GM19193 (cell line): ENCODE measurements around the gene PGRMC2.

Source experiments
- POLR2A ChIP-seq: IDR thresholded peaks from 4 replicates; pipeline ENCODE4 v1.6.1; 2011; ENCODE audit not compliant: insufficient read depth, insufficient read length; ENCODE audit errors: extremely low read depth

Gene PGRMC2

DNA sequence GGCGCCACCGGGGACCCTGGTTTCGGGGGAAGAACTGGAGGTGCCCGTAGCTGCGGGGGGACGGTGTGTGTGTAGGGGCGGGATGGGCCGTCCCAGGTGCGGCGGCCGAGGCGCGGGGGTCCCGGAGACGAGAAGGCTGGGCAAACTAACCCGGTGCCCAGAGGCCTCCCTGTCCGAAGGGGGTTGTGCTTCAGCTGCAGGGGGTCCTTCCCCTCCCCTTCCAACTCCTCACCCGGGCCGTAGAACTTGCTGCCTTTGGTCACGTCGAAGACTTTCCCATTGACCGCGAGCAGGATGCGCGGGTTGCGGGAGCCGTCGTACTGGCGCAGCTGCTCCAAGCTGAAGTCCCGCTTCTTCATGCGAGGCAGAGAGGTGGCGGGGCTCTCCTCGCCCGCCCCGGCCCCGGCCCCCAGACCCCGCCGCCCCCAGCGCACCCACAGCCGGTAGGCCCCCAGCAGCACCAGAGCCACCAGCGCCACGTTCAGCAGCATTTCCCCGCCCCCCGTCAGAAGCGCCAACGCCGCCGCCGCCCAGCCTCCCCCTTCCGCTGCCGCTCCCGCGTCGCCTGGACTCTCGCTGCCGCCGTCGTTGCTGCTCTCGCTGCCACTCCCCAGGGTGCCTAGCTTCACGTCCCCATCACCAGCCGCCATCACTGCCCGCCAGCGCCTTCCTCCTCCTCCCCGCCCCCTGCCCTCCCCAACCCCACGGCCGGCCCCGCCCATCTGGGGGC is at the start of gene PGRMC2:
TSS of gene PGRMC2 (minus strand) at position 673 of the 730 bp plus-strand sequence. CDS start at position 650, 23 bp downstream.
- TF ChIP-seq POLR2A, result no peak

GRCh38 chr4:128335541-128335940 is 47.9 kb upstream of the PGRMC2 start:
- TF ChIP-seq POLR2A, result no peak

DNA sequence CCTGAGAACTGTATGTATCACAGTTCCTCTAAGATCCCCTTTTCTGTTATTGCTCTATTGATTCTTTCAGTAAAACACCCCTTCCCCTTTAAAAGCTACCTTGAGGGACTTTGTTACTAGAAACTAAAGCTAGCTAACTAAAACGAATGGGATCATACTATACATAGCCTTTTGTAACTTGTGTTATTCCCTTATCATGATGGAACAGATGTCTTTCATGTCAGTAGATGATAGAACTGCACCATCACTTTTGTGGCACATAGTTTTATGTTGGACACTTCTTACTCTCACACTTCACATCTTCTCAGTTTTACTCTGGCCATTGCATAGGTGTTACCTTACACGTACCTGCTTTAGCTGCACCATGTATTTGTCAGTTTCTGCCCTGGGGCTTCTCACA is 46.6 kb upstream of the PGRMC2 start:
- TF ChIP-seq POLR2A, result no peak

DNA sequence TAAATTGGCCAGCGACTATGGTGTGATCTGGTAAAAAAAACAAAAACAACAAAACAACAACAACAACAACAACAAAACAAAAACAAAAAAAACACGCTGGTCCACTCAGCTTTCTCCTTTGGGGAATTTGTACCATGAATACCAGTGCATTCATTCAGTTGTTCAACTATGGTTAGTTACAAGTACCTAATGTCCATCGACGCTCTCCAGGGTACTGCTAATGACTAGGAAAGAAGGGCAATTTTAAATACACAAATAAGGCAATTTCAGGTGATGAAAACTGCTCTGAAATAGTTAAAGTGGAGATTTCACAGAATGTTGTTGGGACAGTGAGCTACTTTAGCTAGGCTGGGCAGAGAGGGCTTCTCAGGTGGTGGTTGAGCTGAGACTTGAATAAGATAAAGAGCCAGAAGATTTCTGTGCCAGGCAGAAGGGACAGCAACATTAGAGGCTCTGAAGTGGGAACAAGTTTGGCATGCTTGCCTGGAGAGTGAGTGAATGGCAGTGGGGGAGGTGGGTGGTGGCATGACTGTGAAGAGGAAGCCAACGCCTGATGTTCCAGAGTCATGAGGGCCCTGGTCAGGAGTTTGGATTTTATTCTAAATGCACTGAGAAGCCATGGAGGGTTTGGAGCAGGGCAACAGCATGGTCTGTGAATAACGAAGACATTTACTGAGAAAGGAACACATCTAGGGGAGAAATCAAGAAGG is 45.9 kb upstream of the PGRMC2 start:
- no peak for TF ChIP-seq POLR2A

DNA sequence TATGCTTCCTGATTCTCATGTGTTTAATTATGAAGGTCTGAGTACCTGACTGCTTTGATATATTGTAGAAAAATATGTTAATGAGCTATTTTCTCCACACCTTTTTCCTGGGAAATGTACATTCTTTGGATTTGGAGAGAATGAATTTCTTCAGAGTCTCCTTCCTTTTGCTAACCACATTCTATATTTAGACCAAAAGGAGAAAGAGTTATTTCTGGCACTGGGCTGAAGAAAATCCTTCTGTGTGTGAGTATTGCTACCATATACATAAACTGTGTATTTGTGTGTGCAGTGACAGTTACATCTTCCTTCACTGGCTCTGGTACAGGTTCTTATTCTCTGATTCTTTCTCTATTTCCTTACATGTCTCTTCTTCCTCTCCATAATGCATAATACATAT is 44.5 kb upstream of the PGRMC2 start:
- TF ChIP-seq POLR2A, result no peak

DNA sequence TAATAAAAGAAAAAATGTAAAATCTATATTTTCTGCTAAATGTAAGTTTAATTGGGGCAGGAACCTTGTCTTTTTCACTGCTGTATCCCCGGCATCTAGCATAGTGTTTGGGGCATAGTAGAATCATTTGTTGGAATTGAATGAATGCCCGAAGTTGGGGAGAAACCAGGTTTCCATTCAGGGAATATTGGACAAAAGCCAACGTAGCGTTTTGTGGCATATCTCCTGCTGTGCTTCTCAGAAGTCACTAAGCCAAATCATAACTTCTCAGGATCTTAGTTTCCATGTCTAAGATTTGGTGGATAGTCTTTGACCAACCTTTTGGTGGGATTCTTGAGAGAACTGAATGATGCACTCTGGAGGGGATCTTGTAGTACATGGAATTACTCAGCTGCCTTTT is 42.0 kb upstream of the PGRMC2 start:
- no peak for TF ChIP-seq POLR2A

GRCh38 chr4:128328106-128328505 is 40.5 kb upstream of the PGRMC2 start:
- no peak for TF ChIP-seq POLR2A

DNA sequence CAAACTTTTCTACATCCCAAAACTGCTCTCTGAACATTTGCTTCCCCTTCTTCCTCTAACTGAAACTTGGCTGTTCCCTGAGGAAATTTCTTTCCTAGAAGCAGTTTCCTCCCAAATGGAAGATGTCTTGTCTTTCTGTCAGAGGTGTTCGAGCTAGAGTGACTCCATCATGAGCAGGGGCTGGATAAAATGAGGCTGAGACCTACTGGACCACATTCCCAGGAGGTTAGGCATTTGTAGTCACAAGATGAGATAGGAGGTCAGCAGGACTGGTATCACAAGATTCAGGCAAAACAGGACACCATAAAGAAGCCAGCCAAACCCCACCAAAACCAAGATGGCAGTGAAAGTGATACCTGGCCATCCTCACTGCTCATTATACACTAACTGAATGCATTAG is 35.8 kb upstream of the PGRMC2 start:
- TF ChIP-seq POLR2A, result no peak

GRCh38 chr4:128322986-128323385 is 35.4 kb upstream of the PGRMC2 start:
- TF ChIP-seq POLR2A, result no peak

GRCh38 chr4:128322311-128322710 is 34.7 kb upstream of the PGRMC2 start:
- no peak for TF ChIP-seq POLR2A

DNA sequence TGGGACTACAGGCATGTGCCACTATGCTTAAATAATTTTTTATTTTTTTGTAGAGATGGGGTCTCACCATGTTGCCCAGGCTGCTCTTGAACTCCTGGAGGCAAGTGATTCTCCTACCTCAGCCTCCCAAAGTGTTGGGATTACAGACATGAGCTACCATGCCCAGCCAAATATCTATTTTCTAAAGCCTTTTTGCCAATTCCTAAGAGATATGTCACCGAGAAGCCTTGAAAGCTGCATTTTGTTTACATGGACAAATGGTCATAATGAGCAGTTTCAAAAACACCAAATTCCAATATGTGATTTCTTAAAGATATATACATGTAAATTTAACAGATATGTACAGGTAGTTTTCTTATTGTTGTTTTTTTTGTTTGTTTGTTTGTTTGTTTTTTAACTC is 33.0 kb upstream of the PGRMC2 start:
- no peak for TF ChIP-seq POLR2A

- no peak for TF ChIP-seq POLR2A
These were observed 28.3 kb upstream of the PGRMC2 start for GRCh38 chr4:128315756-128316520.

- TF ChIP-seq POLR2A, result no peak
These were observed 24.2 kb upstream of the PGRMC2 start for GRCh38 chr4:128311659-128312403.

GRCh38 chr4:128310266-128310697 is 22.7 kb upstream of the PGRMC2 start:
- no peak for TF ChIP-seq POLR2A

DNA sequence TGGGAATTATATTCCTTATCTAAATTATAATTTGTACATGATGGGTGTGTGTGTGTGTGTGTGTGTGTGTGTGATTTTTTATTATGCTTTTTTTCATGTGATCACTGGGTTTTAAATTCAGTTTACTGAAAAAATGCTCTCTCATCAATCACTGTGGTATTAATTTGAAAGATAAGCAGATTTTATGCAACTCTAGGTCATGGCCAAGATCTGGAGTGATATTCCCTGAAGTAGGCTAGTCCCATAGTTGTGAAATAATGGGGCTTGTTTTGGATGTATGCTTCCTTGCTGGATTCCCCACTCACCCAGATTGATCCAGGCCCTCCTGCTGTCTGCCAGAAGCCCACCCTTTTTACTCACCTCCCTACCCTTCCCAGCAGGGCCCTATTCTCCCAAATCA is 22.0 kb upstream of the PGRMC2 start:
- no peak for TF ChIP-seq POLR2A

DNA sequence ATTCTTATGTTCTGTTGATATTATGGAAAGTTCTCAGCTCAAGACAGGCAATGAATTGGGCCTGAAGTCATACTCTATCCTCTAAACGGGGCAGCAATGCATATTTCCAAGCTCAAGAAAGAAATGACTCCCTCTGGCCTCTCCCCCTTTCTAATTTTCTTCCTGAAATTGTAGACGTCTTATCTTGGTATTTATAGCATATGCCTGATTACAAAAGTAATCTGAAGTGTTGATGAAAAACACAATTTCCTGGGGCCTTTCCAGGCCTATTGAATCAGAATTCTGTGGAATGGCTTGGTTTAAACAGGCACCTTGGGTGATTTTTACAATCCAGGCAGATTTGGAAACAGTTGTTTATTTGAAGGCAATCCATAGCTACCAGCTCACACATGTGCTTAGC is 21.4 kb upstream of the PGRMC2 start:
- TF ChIP-seq POLR2A, result no peak

GRCh38 chr4:128307123-128307571 is 19.5 kb upstream of the PGRMC2 start:
- no peak for TF ChIP-seq POLR2A
